ENCODE measurements around the gene FBXO46. TPM values are rescaled to one million over a fixed set of nuclear protein-coding genes. Genes with fewer than 3 reads are reported as not detected.

Gene FBXO46
- total and polyA plus RNA-seq, 2 donors (not counting 3 experiments of a cell fraction or from before 2014, with no cell fraction given) = 7.7 to 21.2 TPM

GRCh38 chr19:45670670-45671453 is 59.8 kb downstream of the FBXO46 start:
- H3K4me3 ChIP-seq (replicated peaks in 1 of 3; ENCODE audit: insufficient read depth in 1 of 3, low read depth in 1 of 3, low read length in 3 of 3) = no peak overlapping the region
- no peaks in the 10 kb centered on the region for H3K9me1 ChIP-seq (replicated peaks; ENCODE audit: control insufficient read depth, extremely low read depth, insufficient read depth, low read length)
- ChIA-PET POLR2A (no interaction called here), CTCF (interaction anchor here (0.6 to 1.8 kb wide), 5 partner anchors 10 to 98 kb away, joined by 3 to 7 read pairs (median 4); partner anchors contain the start of genes QPCTL and SIX5)
- no peak overlapping the region for H3K4me2 ChIP-seq (ENCODE audit: insufficient read depth, low read length)
- peak; percentile 65 for DNase-seq (ENCODE audit: low read depth, low spot score)
- intact Hi-C loops (cut with micrococcal nuclease) = no loop called here
- peaks cover 4% of the 10 kb centered on the region for H3K4me1 ChIP-seq (ENCODE audit: control insufficient read depth, extremely low read depth, insufficient read depth, low read length)
- H3K9ac ChIP-seq (replicated peaks; ENCODE audit: extremely low read depth, insufficient read depth, low read length) = no peak overlapping the region
- H3K27me3 ChIP-seq (ENCODE audit: control insufficient read depth in 2 of 2, insufficient read depth in 2 of 2, low read length in 2 of 2) = peaks cover 26 to 28% of the 10 kb centered on the region in 2 experiments
- H4K20me1 ChIP-seq (replicated peaks; ENCODE audit: control insufficient read depth, extremely low read depth, insufficient read depth, low read length) = no peaks in the 10 kb centered on the region
- BruUV-seq (replicated peaks) = no TSS peak
- no peaks in the 10 kb centered on the region for H3K9me3 ChIP-seq (replicated peaks; ENCODE audit: control insufficient read depth, insufficient read depth, low read length)
- no peaks in the 10 kb centered on the region for H3K79me2 ChIP-seq (ENCODE audit: control insufficient read depth, insufficient read depth, low read length)
- H2AFZ ChIP-seq (ENCODE audit: low read depth, low read length) = peak overlapping the region; percentile 46
- H3K36me3 ChIP-seq (ENCODE audit: control insufficient read depth in 2 of 2, extremely low read depth in 1 of 2, insufficient read depth in 2 of 2, low read length in 2 of 2) = no peaks in the 10 kb centered on the region
- FAIRE-seq = peak; percentile 68
- H3K27ac ChIP-seq (ENCODE audit: insufficient read depth, low read depth, low read length) = no peak overlapping the region
- TF ChIP-seq FOS (IDR thresholded peaks at IDR 0.05; ENCODE audit: borderline replicate concordance, insufficient read depth, low read length) (no peak), MYC (IDR thresholded peaks at IDR 0.05; ENCODE audit: low read depth, low read length) (no peak), JUN (IDR thresholded peaks at IDR 0.05; ENCODE audit: borderline replicate concordance, insufficient read depth, insufficient read length, low read depth) (no peak), GATA2 (IDR thresholded peaks at IDR 0.05; ENCODE audit: insufficient read depth, insufficient read length, low read depth, low read length) (no peak), CTCF (IDR thresholded peaks at IDR 0.05; ENCODE audit: extremely low read depth in 1 of 2, insufficient read depth in 1 of 2, low read depth in 1 of 2, low read length in 2 of 2) (no peak), POLR2AphosphoS5 (IDR thresholded peaks at IDR 0.05; ENCODE audit: insufficient read depth, low read depth, low read length) (no peak)
- TF ChIP-seq, protein P1, sequence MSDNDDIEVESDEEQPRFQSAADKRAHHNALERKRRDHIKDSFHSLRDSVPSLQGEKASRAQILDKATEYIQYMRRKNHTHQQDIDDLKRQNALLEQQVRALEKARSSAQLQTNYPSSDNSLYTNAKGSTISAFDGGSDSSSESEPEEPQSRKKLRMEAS (IDR thresholded peaks at IDR 0.05; ENCODE audit: insufficient read depth, insufficient read length) = no peak
- dilution Hi-C loops (cut with MboI; ENCODE audit: extremely low pct_ligation_motif_present, low sequenced_read_pairs) = no loop called here

Measured in endothelial cell of umbilical vein (primary cell).